Stimulated activated CD8-positive, alpha-beta memory T cell treated with anti-CD3 and anti-CD28 coated beads, Interleukin-2, amount 100 ng/mL, for 48 hours (primary cell): ENCODE data around the gene MUC6.

ENCODE experiments used
- DNase-seq, 2 donors: peaks; one replicate each; pipeline ENCODE4 v3.0.0-alpha.2; 2020; ENCODE audit warnings: low read depth in 2 of 2

The MUC6 gene

DNA sequence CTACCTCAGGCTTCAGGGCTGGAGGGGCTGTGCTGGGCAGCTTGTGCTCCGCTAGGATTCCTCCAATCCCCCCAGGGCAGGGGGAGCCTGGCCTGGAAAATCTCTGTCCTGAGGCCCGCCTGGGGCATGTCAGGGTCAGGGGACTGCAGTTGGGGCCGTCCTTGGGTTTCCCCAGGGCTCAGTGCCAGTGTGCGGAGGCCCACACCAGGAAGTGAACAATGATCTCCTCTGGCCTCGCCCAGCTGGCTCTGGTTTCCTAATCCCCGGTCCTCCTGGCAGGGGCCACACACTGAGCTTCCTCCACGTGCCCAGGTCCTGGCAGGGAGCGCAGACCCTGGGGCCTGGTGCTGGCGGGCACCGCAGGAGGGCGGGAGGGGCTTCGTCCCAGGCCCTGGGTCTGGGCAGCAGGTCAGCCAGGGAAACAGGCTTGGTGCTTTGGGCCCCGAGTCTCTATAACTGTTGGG is 36.8 kb upstream of the MUC6 start:
- no peak for DNase-seq

DNA sequence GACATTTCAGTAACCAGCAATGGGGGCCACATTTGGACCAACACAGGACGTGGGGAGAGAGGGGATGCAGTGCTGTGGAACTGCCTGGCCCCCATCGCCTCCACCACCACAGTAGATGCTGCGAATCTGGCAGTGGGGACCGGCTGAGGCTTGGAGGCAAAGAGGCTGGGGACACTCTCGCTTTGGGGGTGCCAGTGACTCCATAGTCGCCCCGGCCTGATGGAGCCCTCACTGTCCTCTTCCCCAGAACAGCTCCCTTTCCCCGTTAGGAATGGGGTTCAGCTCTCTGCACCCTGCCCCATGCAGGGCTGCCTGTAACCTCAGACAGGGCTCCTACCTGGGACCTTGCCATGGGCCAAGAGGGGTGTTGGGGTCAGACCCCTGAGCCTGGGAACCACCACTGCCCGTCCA is 36.3 kb upstream of the MUC6 start:
- no peak for DNase-seq

DNA sequence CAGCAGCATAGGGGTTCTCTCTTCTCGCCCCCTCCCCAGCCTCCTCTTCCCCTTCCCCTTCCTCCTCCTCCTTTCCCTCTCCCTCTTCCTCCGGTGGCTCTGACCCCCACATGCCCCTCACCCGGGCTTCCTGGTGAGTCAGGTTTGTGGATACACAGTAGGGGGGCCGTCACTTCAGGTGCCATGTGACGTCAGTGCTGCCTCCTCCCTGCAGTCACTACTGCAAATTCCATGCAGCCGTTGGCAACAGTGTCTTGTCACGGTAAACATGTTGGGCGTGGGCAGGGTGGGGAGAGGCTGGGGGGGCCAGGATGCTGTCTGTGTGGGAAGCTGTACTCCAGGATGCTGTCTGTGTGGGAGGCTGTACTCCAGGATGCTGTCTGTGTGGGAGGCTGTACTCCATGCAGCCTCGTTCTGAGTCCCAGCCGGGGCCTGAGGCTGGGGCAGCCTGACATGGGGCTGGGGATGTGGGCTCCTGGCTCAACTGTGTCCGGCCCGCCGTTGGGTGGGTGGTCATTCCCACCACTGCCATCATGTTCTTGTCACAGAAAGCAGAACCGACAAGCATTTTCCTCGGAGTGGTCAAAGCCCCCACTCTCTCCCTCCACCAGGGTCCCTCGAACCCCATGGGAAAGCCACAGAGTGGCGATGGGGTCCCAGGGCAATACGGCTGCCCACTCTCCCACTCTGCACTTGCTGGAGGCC is 35.8 kb upstream of the MUC6 start:
- DNase-seq, result no peak

DNA sequence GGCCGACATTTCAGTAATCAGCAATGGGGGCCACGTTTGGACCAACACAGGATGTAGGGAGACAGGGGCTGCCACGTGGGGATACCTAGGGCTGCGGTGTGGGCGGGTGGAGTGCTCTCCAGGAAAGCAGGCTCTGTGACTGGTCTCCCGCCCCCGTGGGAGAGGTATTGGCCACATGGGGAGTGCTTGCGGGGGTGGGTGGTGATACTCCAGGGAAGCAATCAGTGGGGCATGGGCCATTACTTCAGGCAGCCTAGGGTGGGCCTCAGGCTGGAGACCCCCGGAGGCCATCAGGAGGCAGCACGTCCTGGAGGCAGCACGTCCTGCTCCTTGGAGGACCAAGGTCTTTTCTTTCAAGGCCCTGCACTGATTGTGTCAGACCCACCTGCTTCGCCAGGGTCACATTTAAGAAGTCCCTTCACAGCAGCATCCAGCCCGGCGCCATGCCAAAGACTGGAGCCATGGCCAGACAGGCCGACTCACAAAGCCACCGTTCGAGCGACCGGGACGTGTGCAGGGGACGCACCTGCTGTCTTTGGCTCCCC is 35.1 kb upstream of the MUC6 start:
- no peak for DNase-seq

DNA sequence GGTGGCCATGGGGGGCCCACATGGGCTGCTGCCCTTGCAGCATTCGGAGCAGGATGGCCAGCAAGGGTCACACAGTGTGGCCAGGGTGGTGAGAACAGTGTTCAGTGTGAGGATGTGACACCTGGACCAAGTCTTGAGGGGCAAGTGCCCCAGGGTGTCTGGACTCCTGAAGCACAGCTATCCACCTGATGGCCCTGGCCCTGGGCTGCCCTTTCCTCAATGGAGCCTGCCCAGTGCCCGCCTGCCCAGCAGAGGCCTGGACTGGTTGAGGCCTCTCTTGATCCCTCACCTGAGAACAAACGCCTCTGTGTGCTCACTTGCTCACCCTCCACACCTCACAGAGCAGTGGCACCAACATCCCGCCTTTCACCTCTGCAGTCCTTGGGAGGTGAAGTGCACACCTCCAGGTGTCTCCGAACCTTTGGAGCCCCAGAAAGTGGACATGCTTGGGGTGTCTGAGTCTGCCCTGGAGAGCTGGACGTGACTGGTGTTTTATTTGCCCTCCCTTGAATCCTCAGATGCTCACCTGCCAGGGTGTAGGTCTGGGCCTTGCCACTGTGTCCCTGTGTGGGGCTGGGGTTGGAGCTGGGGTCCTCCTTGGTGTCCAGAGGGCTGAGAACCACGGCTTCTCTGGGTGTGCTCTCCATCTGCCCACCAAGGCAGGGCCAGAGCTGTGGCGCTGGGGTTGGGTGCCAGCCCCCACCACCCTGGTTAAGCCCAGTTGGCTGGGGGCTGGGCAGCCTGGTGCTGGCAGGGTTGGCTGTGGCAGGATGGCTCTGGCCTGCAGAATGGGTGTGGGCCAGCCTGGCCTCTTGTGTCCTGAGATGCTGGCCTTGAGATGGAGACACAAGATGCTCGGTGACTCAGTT is 34.3 kb upstream of the MUC6 start:
- DNase-seq, result no peak

DNA sequence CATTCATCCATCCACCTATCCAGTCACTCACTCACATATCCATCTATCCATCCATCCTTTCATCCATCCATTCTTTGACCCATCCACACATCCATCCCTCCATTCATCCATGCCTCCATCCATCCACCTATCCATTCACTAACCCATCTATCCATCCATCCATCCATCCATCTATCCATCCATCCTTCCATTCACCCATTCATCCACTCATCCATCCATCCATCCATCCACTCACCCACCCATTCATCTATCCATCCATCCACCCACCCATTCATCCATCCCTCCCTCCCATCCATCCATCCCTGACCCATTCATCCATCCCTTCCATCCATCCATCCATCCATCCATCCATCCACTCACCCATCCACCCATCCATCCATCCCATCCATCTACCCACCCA is 33.2 kb upstream of the MUC6 start:
- no peak for DNase-seq

DNA sequence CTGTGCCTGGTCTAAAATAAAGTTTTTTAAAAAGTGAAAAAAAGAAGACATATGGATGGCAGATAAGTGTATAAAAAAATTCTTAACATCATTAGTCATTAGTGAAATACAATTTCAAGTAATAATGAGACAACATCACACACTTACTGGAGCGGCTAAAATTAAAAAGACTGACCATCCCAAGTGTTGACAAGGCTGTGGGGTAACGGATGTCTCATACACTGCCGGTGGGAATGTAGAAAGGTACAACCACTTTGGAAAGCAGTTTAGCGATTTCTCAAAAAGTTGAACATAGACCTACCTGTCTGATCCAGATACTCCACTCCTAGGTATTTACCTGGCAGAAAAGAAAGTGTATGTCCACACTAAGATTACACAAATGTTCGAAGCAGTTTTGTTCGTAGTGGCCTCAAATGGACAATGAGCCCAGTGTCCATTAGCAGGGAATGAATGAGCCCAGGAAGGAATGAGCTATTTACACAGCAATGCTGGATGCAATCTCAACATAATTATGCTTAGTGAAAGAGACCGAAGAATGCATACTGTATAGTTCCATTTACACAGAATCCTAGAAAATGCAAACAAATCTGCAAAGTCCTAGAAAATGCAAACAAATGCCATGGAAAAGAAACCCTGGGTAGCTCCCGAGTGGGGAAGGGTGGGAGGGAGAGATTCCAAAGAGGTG is 31.4 kb upstream of the MUC6 start:
- no peak for DNase-seq

DNA sequence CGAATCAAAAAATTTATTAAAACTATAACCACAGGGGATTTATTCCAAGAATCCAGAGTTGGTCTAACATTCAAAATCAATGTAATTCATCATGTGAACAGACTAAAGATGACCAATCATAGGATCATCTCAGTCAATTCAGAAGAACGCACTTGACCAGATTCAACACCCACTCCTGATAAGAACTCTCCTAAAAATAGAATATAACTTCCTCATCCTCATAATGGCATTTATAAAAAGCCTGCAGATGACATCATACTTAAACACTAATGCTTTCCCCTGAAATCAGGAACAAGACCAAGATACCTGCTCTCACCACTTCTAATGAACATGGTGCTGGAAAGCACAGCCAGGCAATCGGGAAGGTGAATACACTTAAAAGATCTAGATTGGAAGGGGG is 27.6 kb upstream of the MUC6 start:
- no peak for DNase-seq

DNA sequence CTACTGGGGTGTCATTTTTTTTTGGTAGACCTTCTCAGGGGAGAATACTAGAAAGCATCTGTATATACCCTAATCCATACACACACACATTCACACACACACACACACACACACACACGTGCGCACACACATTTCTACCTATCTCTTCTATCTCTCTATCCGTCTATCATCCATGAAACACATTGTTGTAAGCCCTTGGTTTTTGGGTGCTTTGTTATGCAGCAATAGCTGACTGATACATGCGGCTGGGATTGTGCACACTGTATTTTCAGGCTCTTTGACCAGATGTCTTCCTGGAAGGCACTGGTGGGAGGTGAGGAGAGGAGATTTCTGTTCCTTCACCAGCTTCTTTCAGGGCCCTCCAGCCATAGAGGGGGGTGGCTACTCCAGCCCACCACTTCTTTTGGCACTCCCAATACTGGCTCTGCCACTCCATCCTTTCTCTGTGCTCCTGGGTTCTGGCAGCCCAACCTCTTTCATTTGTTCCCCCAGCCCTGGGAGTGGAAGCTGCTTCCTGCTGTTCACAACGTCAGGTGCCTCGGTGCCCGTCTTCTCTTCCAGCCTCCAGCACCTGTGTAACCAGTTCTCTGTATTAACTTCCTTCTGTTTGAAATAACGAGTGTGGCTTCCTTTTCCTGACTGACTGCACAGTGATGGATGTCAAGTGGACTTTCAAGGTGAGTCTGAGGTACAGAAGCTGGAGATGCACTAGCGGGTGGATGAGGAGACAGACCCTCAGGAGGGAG is 25.7 kb upstream of the MUC6 start:
- no peak for DNase-seq

DNA sequence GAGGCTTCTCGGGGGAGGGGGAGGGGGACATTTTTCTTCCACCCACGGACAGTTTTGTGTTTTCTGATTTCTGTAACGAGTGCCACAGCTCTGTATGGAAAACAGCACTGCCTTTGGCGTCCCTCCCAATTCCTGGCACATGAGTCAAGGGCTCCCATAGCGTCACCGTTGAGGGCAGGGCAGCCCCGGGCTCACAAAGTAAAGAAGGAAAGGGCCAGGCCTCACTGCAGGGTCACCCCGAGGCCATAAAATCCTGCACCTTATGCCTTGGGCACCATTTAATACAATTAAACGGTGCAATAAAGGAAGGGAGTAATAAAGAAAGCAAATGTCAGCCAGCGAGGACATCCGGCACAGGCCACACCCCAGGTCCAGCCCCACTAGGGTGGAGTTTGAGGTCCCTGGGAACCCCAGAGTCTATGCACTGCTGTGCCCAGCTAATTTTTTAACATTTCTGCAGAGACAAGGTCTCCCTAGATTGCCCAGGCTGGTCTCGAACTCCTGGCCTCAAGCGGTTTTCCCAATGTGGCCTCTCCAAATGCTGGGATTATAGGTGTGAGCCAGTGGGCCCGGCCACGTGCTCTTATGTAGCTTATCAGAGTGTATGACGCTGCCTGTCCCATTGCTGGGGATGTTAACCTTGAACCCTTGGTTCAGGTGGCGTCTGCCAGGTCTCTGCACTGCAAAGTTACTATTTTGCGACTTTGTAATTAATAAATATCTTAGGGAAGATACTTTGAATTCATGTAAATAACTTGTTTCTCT is 24.5 kb upstream of the MUC6 start:
- no peak for DNase-seq

DNA sequence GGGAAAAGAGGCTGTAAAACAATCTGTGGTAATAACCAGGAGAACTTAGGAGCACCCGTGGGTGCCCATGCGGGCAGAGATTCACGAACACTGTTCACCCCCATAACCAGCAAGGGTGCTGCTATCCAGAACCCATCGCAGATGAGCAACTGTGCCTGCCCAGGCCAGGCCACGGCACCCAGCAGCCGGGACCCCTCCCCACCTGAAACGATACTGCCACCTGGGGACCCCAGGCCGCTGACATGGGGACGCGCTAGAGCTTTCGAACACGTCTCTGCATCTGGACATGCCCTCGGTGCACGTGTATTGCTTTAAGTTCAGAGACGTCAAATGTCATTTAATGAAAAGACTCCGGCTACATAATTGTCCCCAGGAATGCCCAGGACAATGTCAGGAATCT is 23.9 kb upstream of the MUC6 start:
- DNase-seq, result no peak

DNA sequence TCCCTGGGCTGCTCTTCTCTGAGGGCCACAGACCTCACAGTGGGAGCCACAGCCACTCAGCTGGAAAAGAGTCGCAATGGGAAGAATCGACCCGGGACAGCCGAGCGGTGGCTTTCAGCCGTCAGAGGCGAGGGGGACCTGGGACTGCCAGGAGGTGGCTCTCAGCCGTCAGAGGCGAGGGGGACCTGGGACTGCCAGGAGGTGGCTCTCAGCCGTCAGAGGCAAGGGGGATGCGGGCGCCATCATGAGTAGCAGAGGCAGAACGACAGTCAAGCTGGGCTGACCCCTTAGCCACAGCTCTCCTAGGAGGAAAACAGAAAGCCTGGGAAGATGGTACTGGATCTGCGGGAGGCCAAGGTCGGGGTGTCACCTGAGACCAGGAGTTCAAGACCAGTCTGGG is 23.2 kb upstream of the MUC6 start:
- DNase-seq, result no peak

DNA sequence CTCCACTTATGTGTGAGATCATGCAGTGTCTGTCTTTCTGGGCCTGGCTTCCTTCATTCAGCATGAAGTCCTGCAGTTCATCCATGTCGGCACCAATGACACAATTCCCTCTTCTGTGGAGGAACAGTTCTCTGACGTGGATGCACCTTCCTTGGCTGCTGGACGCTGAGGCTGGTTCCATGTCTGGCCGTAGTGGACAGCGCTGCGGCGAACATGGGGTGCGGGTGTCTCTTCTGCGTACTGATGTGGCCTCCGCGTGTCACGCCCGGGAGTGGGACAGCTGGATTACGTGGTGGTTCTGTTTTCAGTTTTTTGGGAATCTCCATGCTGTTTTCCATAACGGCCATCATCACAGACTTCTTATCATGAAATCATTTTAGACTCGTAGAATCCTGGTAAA is 21.3 kb upstream of the MUC6 start:
- no peak for DNase-seq

DNA sequence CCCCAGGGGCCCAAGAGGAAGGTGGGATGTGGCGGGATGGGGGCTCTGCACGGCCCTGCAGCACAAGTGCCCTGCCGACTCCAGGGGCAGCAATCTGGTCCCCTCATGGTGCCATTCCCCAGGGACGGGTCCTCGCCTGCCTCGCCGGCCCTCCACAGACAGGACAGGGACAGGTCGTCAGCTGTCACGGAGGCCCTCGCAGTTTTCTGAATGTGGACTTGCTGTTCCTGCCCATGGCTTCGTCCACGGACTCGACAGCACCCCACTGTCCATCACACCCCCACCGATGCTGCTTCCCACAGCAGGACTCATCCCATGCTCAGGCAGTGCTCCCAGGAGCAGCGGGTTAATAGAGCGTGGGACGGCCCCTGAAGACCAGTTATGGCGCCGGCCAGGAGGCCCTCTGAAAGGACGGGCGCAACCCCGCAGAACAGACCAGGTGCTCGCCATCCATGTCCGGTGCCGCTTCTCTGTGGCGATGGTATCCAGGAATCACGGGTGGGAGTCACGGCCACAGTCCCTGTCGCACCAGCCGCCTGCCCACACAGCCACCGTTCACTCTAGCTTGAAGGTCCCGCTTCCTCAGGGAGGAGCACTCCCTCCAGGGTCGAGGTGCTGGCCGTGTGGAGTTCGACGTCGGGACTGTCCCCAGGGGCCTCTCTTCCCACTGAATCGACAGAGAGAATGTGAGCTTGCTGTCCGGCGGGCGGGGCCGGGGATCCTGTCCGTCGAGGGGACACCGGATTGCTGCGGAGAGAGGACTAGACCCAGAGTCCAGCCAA is 19.7 kb upstream of the MUC6 start:
- no peak for DNase-seq

DNA sequence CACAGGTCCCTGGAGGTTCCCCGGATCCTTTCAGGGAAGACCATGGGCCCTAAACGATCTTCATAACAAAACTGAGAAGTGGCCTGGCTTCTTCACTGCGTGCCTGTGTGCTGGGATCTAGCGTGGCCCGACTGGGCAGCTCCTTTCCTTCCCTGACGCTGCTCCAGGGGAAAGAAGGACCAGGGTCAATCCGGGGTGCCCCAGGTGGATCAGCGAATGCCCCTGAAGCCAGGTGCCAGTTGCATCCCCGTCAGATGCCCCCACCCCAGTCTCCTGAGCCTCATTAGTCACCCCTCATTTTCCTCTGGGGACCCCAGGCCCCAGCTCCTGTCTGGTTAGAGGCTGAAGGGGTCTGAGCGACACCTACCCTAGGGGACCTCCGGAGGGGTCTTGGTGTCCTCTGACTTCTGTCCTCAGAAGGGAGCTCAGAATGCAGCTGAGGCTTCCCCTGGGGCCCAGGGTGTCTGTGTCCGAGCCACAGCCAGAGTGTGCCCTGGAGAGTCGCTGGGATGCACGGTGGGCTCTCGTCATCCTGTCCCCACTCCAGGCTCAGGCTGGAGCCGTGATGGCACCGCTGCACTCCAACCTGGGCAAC is 18.7 kb upstream of the MUC6 start:
- no peak for DNase-seq

DNA sequence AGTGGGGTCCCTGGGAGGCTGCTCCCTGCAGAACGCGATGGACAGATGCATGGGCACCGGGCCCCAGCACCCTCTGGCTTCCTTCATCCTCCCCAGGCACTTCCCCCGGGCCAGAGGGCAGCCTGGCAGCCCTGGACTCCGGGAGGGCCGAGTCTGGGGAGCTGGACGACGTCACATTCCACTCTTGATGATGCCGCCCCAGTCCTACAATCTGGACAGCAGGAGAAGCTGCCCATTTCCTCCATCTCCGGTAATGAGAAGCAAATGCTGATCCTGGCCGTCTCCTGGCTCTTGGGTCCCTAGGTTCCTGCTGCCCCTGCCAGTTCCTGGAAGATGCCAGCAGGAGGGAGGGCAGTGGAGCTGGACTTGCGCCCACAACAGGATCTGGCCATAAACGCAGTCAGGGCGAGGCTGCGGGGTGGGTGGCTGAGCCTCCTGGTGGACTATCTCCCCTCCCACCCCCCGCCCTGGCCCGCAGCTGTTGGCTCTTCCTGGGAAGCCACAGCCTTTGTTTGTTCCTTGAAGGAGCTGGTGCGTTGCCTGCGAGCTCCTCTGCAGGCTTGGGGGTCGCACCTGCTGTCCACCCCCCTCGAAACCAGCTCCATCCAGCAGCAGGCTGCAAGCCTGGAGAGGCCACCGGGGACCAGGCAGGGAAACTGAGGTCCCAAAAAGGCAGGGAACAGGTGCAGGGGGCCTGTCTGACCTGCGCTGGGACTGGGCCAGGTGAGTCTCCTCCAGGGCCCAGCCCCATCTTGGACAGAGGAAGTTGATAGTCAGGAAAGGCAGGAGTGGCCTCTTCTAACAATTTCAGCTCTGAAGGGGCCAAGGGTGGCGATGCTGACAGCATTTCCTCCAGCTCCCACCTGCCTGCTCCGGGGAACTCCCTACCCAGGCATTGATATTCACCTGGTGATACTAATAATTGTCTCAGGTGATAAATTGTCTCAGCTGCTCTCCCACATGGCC is 17.9 kb upstream of the MUC6 start:
- no peak for DNase-seq

DNA sequence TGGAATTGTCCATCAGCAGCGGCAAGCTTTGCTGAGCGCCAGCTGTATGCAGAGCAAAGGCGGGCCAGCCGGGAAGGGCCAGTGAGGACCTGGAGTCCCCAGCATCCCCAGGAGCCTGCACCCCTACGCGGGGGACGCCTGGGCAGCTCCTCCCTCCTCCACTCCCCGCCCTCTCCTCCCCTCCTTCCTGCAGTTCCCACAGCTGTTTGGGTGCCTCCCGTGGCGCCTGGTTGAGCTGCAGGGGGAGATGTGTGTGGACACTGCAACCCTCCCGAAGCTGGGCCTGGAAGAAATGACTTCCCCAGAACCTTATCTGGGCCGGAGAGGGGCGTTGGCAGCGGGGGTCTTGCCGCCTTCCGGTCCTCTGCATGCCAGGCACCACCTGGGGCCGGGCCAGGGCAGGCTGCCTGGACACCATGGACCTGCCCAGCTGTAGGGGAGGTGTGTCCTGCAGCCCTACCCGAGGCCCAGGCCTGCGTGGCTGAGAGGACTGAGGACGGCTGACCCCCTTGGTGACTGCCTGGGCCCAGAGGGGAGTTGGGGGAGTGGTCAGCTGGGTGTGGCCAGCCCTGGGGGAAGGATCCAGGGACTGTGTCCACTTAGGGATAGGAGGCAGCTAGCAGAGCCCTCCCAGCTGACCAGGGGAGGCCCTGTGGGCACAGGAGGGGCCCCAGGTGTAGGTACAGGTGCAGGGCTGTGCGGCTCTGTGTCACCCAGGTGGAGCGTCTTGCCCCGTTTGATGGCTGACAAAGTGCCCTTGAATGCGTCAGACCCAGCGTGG is 16.8 kb upstream of the MUC6 start:
- DNase-seq, result no peak
